ENCODE measurements around the gene FAM187B.

The FAM187B gene

GRCh38 chr19:35178701-35179100 is 49.8 kb downstream of the FAM187B start:
- no peak for DNase-seq (ENCODE audit: low read depth)

GRCh38 chr19:35177377-35178274 is 50.9 kb downstream of the FAM187B start:
- no peak for DNase-seq (ENCODE audit: low read depth)

- DNase-seq (ENCODE audit: low read depth) = no peak
These were observed 52.4 kb downstream of the FAM187B start for GRCh38 chr19:35176181-35176570.

All from activated T-cell treated with anti-CD3 and anti-CD28 coated beads for 48 hours (primary cell).